ENCODE results near the gene KAZN.

KAZN gene

DNA sequence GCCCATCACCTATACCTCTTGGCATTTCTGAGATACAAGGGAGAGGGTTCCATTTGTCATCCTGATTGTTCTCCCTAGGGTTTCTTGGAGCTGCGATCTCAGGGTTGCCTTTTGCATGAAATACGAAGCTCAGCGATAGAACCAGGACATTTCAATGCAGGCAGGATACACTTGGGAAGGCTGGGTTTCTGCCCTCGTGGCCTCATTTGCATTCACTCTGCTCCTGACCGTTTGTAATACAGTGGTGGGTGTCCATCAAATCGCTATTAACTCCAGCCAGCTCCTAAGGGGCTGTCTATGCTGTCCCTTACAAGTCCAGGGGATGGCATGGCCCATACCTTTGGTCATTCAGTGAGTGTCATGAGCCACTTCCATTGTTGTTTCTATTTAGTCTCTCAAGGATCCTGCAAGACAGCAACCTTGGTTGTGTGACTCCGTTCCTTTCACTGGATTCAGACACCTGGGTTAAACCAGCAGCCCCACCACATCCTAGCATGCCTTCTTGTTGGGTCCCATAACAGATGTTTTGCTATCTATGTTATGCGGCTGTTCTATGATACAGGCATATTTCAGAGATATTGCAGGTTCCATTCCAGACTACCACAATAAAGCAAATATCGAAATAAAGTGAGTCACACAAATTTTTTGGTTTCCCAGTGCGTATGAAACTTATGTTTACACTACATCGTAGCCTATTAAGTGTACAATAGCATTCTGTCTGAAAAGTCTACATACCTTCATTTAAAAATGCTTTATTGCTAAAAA lies 18.3 kb downstream of the KAZN start:
- TF ChIP-seq, protein P1, sequence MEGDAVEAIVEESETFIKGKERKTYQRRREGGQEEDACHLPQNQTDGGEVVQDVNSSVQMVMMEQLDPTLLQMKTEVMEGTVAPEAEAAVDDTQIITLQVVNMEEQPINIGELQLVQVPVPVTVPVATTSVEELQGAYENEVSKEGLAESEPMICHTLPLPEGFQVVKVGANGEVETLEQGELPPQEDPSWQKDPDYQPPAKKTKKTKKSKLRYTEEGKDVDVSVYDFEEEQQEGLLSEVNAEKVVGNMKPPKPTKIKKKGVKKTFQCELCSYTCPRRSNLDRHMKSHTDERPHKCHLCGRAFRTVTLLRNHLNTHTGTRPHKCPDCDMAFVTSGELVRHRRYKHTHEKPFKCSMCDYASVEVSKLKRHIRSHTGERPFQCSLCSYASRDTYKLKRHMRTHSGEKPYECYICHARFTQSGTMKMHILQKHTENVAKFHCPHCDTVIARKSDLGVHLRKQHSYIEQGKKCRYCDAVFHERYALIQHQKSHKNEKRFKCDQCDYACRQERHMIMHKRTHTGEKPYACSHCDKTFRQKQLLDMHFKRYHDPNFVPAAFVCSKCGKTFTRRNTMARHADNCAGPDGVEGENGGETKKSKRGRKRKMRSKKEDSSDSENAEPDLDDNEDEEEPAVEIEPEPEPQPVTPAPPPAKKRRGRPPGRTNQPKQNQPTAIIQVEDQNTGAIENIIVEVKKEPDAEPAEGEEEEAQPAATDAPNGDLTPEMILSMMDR (IDR thresholded peaks at IDR 0.05; ENCODE audit: low read depth, low read length, missing control alignments) = no peak
- no peak overlapping the region for H3K4me3 ChIP-seq (ENCODE audit: low read depth, low read length)
- no peak for DNase-seq (ENCODE audit: low read depth)

DNA sequence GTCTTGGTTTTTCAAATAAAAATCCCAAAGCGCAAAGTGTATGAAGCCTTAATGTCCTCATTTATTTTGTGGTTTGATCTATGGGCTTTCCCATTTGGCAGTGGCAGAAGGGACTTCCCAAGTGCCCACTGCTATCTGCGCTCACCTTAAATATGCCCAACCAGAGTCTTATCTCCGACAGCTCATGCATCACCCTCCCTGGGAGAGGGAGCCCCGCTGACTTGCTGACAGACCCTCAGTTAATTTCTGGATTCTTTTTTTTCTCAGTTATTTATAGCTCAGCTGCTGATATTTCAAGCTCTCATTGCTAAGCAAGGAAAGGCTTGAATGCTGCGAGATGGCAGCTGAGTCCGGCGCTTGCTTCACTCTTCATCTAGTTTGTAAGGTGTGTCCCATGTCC lies 19.3 kb downstream of the KAZN start:
- TF ChIP-seq, protein P1 (IDR thresholded peaks at IDR 0.05; ENCODE audit: low read depth, low read length, missing control alignments) = no peak
- H3K4me3 ChIP-seq (ENCODE audit: low read depth, low read length) = no peak overlapping the region
- DNase-seq (ENCODE audit: low read depth) = no peak

DNA sequence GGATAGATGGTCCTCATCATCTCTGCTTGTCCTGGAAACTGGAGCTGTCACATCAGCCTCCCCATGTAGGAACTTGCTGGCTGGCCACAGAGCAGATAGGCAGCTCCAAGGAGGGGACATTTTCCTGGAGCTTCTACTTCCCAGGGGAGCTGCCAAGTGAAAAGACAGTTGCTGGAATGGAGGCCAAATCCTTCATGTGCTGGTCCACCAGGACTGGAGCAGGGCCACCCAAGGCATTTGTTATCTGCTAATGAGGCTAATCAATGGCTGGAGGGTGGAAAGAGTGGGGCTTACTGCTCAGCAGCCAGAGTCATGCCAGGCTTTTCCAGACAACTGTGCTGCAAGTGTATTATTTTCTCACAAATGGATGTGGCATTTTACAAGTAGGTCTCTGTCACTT lies 22.5 kb downstream of the KAZN start:
- no peak overlapping the region for H3K4me3 ChIP-seq (ENCODE audit: low read depth, low read length)
- no peak for DNase-seq (ENCODE audit: low read depth)
- TF ChIP-seq, protein P1 (IDR thresholded peaks at IDR 0.05; ENCODE audit: low read depth, low read length, missing control alignments) = no peak

DNA sequence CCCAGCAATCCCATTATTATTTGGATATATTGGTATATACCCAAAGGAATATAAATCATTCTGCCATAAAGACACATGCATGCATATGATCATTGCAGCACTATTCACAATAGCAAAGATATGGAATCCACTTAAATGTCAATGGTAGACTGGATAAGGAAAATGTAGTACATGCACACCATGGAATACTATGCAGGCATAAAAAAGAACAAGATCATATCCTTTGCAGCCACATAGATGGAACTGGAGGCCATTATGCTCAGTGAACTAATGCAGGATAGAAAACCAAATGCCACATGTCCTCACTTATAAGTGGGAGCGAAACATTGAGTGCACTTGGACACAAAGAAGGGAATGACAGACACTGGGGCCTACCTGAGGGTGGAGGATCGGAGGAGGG lies 24.6 kb downstream of the KAZN start:
- TF ChIP-seq, protein P1 (IDR thresholded peaks at IDR 0.05; ENCODE audit: low read depth, low read length, missing control alignments) = no peak
- no peak overlapping the region for H3K4me3 ChIP-seq (ENCODE audit: low read depth, low read length)
- DNase-seq (ENCODE audit: low read depth) = no peak

DNA sequence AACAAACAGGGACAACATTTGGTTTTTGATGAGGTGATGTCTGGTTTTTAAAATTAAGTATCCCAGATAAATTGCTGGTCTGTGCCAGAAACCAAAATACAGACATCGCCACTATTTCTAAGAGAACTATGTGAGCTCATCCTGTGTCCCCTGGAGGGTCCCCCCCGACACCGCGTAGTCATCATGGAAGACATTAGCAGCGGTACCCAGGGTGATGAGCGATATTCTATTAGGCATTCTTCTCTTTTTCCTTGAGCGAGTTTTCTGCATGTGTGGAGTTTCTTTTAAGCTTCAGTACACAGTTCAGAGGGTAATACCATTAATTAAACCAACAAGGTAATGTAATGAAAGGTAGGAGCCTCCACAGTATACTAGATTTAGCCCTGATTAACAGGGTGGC lies 26.5 kb downstream of the KAZN start:
- no peak for DNase-seq (ENCODE audit: low read depth)
- TF ChIP-seq, protein P1 (IDR thresholded peaks at IDR 0.05; ENCODE audit: low read depth, low read length, missing control alignments) = no peak
- no peak overlapping the region for H3K4me3 ChIP-seq (ENCODE audit: low read depth, low read length)

DNA sequence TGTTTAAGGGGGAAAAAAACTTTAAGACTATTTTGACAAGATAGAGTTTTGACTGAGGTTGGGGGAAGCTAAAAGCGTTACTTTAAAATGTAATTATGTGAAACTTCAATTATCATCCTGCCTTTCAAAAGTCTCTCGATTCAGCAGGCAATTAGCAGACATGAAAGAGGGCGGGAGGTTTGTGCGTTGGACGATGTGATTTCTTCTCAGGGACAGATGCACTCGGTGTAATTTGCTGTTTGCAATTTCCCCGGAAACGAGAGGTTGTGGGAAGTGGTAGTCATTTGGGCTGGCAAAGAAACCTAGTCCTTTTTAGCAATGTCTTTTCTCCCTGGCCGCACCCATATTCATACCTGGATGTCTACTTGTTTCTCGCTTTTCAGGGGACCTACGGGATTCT lies 27.1 kb downstream of the KAZN start:
- TF ChIP-seq, protein P1 (IDR thresholded peaks at IDR 0.05; ENCODE audit: low read depth, low read length, missing control alignments) = no peak
- no peak for DNase-seq (ENCODE audit: low read depth)
- H3K4me3 ChIP-seq (ENCODE audit: low read depth, low read length) = no peak overlapping the region

DNA sequence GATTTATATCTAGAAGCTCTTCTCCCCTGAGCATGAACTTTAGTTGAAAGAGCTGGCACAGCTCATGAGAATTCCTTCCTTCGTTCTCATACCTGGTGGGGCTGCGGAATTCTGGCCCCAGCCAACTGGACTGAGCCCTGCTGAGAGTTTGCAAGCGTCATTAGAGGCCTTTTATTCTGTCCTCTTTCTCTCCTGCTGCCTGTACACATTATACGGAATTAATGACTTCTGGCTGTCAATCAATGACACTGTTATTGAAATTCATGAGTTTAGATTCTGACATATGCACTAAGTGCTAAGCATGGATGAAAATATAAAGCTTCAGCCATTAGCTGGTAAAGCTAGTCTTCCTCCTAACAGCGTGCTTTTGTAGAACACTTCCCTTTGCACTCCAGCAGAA lies 27.5 kb downstream of the KAZN start:
- H3K4me3 ChIP-seq (ENCODE audit: low read depth, low read length) = no peak overlapping the region
- no peak for DNase-seq (ENCODE audit: low read depth)
- TF ChIP-seq, protein P1 (IDR thresholded peaks at IDR 0.05; ENCODE audit: low read depth, low read length, missing control alignments) = no peak

All from GM12864 (cell line).